H9 (cell line): ENCODE results near the gene OVAAL. TPM values are rescaled to one million over a fixed set of nuclear protein-coding genes. Genes with fewer than 3 reads are reported as not detected.

ENCODE experiments used
- DNase-seq: peaks from one replicate; pipeline ENCODE4 v3.0.0-alpha.2; 2017
- H2AFZ ChIP-seq: one replicate; pipeline ENCODE4 v1.6.1; 2013; ENCODE audit warnings: mild to moderate bottlenecking, low read length, control low read depth, moderate library complexity
- H2AK5ac ChIP-seq: 2 replicates; pipeline ENCODE4 v1.6.1; 2013; ENCODE audit warnings: low read length, control low read depth, mixed read lengths; ENCODE audit not compliant: insufficient read length
- H2BK120ac ChIP-seq: one replicate; pipeline ENCODE4 v1.6.1; 2013; ENCODE audit warnings: low read depth, mild to moderate bottlenecking, low read length, control low read depth, inconsistent platforms; ENCODE audit not compliant: poor library complexity, severe bottlenecking
- H2BK12ac ChIP-seq: 2 replicates; pipeline ENCODE4 v1.6.1; 2013; ENCODE audit warnings: low read length, control low read depth, mixed read lengths, low read depth; ENCODE audit not compliant: insufficient read length
- H2BK15ac ChIP-seq: 2 replicates; pipeline ENCODE4 v1.6.1; 2013; ENCODE audit warnings: low read depth, low read length, control low read depth
- H2BK20ac ChIP-seq: one replicate; pipeline ENCODE4 v1.6.1; 2013; ENCODE audit warnings: low read depth, mild to moderate bottlenecking, low read length, control low read depth, inconsistent platforms; ENCODE audit not compliant: poor library complexity, severe bottlenecking
- H2BK5ac ChIP-seq: 2 replicates; pipeline ENCODE4 v1.6.1; 2013; ENCODE audit warnings: low read length, control low read depth, mixed read lengths; ENCODE audit not compliant: insufficient read length
- H3K14ac ChIP-seq: 2 replicates; pipeline ENCODE4 v1.6.1; 2013; ENCODE audit warnings: low read length, control low read depth; ENCODE audit not compliant: insufficient read depth
- H3K18ac ChIP-seq: 2 replicates; pipeline ENCODE4 v1.6.1; 2013; ENCODE audit warnings: low read depth, mild to moderate bottlenecking, mixed read lengths, low read length, control low read depth; ENCODE audit not compliant: insufficient read length
- H3K23ac ChIP-seq: 2 replicates; pipeline ENCODE4 v1.6.1; 2013; ENCODE audit warnings: low read length, control low read depth, mixed read lengths, low read depth; ENCODE audit not compliant: insufficient read length
- H3K23me2 ChIP-seq: 2 replicates; pipeline ENCODE4 v1.6.1; 2013; ENCODE audit warnings: low read depth, mild to moderate bottlenecking, mixed read lengths, low read length, control low read depth; ENCODE audit not compliant: insufficient read length, poor library complexity, severe bottlenecking
- H3K27ac ChIP-seq: 2 replicates; pipeline ENCODE4 v1.5.1; 2013; ENCODE audit warnings: low read length, control low read depth, mixed read lengths, low read depth; ENCODE audit not compliant: insufficient read length
- H3K27me3 ChIP-seq: 2 replicates; pipeline ENCODE4 v1.6.1; 2013; ENCODE audit warnings: low read length, control low read depth, inconsistent platforms; ENCODE audit not compliant: insufficient read depth
- H3K4ac ChIP-seq: 2 replicates; pipeline ENCODE4 v1.6.1; 2013; ENCODE audit warnings: low read depth, mild to moderate bottlenecking, control low read depth, inconsistent platforms, low read length, moderate library complexity
- H3K4me1 ChIP-seq: 2 replicates; pipeline ENCODE4 v1.6.1; 2013; ENCODE audit warnings: low read length, control low read depth, inconsistent platforms; ENCODE audit not compliant: insufficient read depth
- H3K4me2 ChIP-seq: 2 replicates; pipeline ENCODE4 v1.6.1; 2013; ENCODE audit warnings: low read length, control low read depth, mixed read lengths; ENCODE audit not compliant: insufficient read length, insufficient read depth
- H3K56ac ChIP-seq: 2 replicates; pipeline ENCODE4 v1.6.1; 2013; ENCODE audit warnings: low read depth, mild to moderate bottlenecking, mixed read lengths, low read length, control low read depth; ENCODE audit not compliant: insufficient read length
- H3K79me1 ChIP-seq: 2 replicates; pipeline ENCODE4 v1.6.1; 2013; ENCODE audit warnings: low read depth, mild to moderate bottlenecking, moderate library complexity, low read length, control low read depth, inconsistent platforms; ENCODE audit not compliant: insufficient read depth, poor library complexity, severe bottlenecking
- H3K79me2 ChIP-seq: 2 replicates; pipeline ENCODE4 v1.6.1; 2013; ENCODE audit warnings: low read length, control low read depth, inconsistent platforms; ENCODE audit not compliant: insufficient read depth
- H3K9ac ChIP-seq: 2 replicates; pipeline ENCODE4 v1.6.1; 2013; ENCODE audit warnings: low read length, control low read depth, mixed read lengths; ENCODE audit not compliant: insufficient read length; ENCODE audit errors: extremely low read depth
- H3K9me3 ChIP-seq: one replicate; pipeline ENCODE4 v1.6.1; 2013; ENCODE audit warnings: low read depth, low read length, inconsistent platforms; ENCODE audit not compliant: control insufficient read depth
- H3T11ph ChIP-seq: one replicate; pipeline ENCODE4 v1.6.1; 2013; ENCODE audit warnings: mild to moderate bottlenecking, low read length, control low read depth, inconsistent platforms
- H4K20me1 ChIP-seq: one replicate; pipeline ENCODE4 v1.6.1; 2013; ENCODE audit not compliant: control insufficient read depth, insufficient read length, insufficient read depth
- H4K5ac ChIP-seq: 2 replicates; pipeline ENCODE4 v1.6.1; 2013; ENCODE audit warnings: low read depth, mild to moderate bottlenecking, mixed read lengths, low read length, control low read depth; ENCODE audit not compliant: insufficient read length
- H4K8ac ChIP-seq: replicated peaks from 2 replicates; pipeline ENCODE4 v1.6.1; 2013; ENCODE audit warnings: low read length, control low read depth, mixed read lengths, low read depth; ENCODE audit not compliant: insufficient read length
- H4K91ac ChIP-seq: 2 replicates; pipeline ENCODE4 v1.6.1; 2013; ENCODE audit warnings: low read depth, mild to moderate bottlenecking, moderate library complexity, mixed read lengths, low read length, control low read depth; ENCODE audit not compliant: insufficient read length
- H3K27ac Mint-ChIP-seq, 3 experiments: 2 replicates in 2 of 3; 3 replicates in 1 of 3; pipeline ENCODE4 v1.8.0; 2020 to 2021; ENCODE audit warnings: mixed read lengths in 3 of 3, mild to moderate bottlenecking in 1 of 3, moderate library complexity in 1 of 3
- H3K27me3 Mint-ChIP-seq: 2 replicates; pipeline ENCODE4 v1.8.0; 2021; ENCODE audit warnings: low read depth, mild to moderate bottlenecking, moderate library complexity, mixed read lengths
- H3K36me3 Mint-ChIP-seq, 3 experiments: 2 replicates in 2 of 3; 3 replicates in 1 of 3; pipeline ENCODE4 v1.8.0; 2020 to 2021; ENCODE audit warnings: low read depth in 3 of 3, mixed read lengths in 3 of 3; ENCODE audit not compliant: insufficient read depth in 1 of 3
- H3K4me1 Mint-ChIP-seq, 2 experiments: 2 replicates each; pipeline ENCODE4 v1.8.0; 2020; ENCODE audit warnings: mixed read lengths in 2 of 2
- H3K4me3 Mint-ChIP-seq, 2 experiments: 2 replicates in 1 of 2; 3 replicates in 1 of 2; pipeline ENCODE4 v1.8.0; 2020 to 2021; ENCODE audit warnings: mild to moderate bottlenecking in 2 of 2, mixed read lengths in 2 of 2, moderate library complexity in 1 of 2
- H3K9me3 Mint-ChIP-seq, 2 experiments: 2 replicates in 1 of 2; 3 replicates in 1 of 2; pipeline ENCODE4 v1.8.0; 2020; ENCODE audit warnings: mild to moderate bottlenecking in 2 of 2, mixed read lengths in 2 of 2, moderate library complexity in 1 of 2
- WGBS: extraction: QIAGEN DNeasy Blood & Tissue Kit; methylation state at CpG from one replicate; pipeline ENCODE4 v1.1.7; 2013; ENCODE audit warnings: missing lambda C conversion rate, low lambda C conversion rate, mixed read lengths; ENCODE audit not compliant: insufficient read length; ENCODE audit errors: extremely low coverage; 5-methylcytosine and 5-hydroxymethylcytosine counted together
- total RNA-seq: library from RNA; stranded (reverse); gene quantifications from 2 replicates; pipeline ENCODE4 v1.2.1, GENCODE V29; 2021
- TF ChIP-seq, protein P1 (sequence below): fragments of 200-600 bp; sonication (generic); conservative IDR thresholded peaks from 3 replicates; pipeline ENCODE4 v1.8.0; 2021; ENCODE audit warnings: antibody characterized with exemption, mild to moderate bottlenecking

Gene OVAAL
- total RNA-seq, 1 experiment from 2014 or later, result not detected

DNA sequence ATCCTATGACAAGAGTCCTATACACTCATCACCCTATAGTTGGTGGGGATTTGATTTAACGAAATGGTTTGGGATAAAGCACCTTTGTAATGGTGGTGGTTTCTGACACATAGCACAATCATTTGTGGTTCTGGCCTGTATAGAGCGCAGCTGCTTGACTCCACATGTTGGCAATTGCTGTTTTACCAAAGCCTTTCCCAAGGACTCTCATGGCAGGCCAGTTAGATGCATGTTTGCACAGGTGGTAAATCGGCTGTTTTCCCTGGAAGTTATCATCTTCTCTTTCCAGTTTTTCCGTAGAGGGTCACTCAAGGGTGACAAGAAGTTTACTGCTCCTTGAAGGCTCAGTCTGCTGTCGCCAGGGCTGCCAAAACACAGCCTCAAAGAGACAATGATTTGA, 56.0 kb downstream of the OVAAL start:
- no peak overlapping the region for H2AFZ ChIP-seq
- no peak overlapping the region for H3K14ac ChIP-seq

More for the DNA sequence above, 56.0 kb downstream of the OVAAL start:
- H2BK20ac ChIP-seq, result no peak overlapping the region
- H3K56ac ChIP-seq, result no peak overlapping the region
- H3K27me3 ChIP-seq, result no peaks in the 10 kb centered on the region
- H3K79me1 ChIP-seq, result no peaks in the 10 kb centered on the region
- no peak overlapping the region for H2BK15ac ChIP-seq
- H3K9me3 Mint-ChIP-seq, result no peaks in the 10 kb centered on the region
- H3K9ac ChIP-seq, result no peak overlapping the region
- no peak overlapping the region for H3K4me3 Mint-ChIP-seq
- no peak for DNase-seq
- WGBS, result no CpG with 5 or more reads among the region's 5 CpGs
- H3T11ph ChIP-seq, result no peak overlapping the region
- H2AK5ac ChIP-seq, result no peak overlapping the region
- no peak overlapping the region for H2BK5ac ChIP-seq
- no peaks in the 10 kb centered on the region for H3K23me2 ChIP-seq
- H3K18ac ChIP-seq, result no peak overlapping the region
- no peak overlapping the region for H2BK120ac ChIP-seq
- no peak overlapping the region for H3K23ac ChIP-seq
- no peaks in the 10 kb centered on the region for H3K36me3 Mint-ChIP-seq
- no peaks in the 10 kb centered on the region for H3K9me3 ChIP-seq
- H3K4me1 ChIP-seq, result peaks cover 2% of the 10 kb centered on the region; the same call in 1 of the 2 replicates
- TF ChIP-seq, protein P1, sequence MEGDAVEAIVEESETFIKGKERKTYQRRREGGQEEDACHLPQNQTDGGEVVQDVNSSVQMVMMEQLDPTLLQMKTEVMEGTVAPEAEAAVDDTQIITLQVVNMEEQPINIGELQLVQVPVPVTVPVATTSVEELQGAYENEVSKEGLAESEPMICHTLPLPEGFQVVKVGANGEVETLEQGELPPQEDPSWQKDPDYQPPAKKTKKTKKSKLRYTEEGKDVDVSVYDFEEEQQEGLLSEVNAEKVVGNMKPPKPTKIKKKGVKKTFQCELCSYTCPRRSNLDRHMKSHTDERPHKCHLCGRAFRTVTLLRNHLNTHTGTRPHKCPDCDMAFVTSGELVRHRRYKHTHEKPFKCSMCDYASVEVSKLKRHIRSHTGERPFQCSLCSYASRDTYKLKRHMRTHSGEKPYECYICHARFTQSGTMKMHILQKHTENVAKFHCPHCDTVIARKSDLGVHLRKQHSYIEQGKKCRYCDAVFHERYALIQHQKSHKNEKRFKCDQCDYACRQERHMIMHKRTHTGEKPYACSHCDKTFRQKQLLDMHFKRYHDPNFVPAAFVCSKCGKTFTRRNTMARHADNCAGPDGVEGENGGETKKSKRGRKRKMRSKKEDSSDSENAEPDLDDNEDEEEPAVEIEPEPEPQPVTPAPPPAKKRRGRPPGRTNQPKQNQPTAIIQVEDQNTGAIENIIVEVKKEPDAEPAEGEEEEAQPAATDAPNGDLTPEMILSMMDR, result no peak
- no peak overlapping the region for H4K5ac ChIP-seq
- no peak overlapping the region for H4K91ac ChIP-seq
- no peak overlapping the region for H3K27ac ChIP-seq
- H3K27me3 Mint-ChIP-seq, result no peaks in the 10 kb centered on the region
- H4K8ac ChIP-seq, result no peak overlapping the region
- no peaks in the 10 kb centered on the region for H4K20me1 ChIP-seq
- H3K4ac ChIP-seq, result no peak overlapping the region
- H2BK12ac ChIP-seq, result no peak overlapping the region
- no peak overlapping the region for H3K4me2 ChIP-seq
- peaks cover 17 to 19% of the 10 kb centered on the region in 2 experiments for H3K4me1 Mint-ChIP-seq
- H3K79me2 ChIP-seq, result no peaks in the 10 kb centered on the region
- H3K27ac Mint-ChIP-seq, result 0 out of 7 replicates have a peak overlapping the region, but pooled peaks of 1 of the 3 experiments have one; percentile 44
